Thoracic aorta (tissue), 2 donors: ENCODE data around the gene NRP1. TPM values are rescaled to one million over a fixed set of nuclear protein-coding genes. Genes with fewer than 3 reads are reported as not detected.

Source experiments
- ATAC-seq: fragments of 150-250 bp; one replicate; pipeline ENCODE4 v1.8.0; 2017; ENCODE audit warnings: low read depth; ENCODE audit not compliant: insufficient number of reproducible peaks, low FRiP score
- DNase-seq: peaks from one replicate; pipeline ENCODE4 v3.0.0-alpha.2; 2020; ENCODE audit warnings: low spot score
- H3K27ac ChIP-seq, 2 donors: fragments of 200-600 bp; sonication (generic); 1 replicate in 1 of 2; 2 replicates in 1 of 2; pipeline ENCODE4 v1.5.1; 2016; ENCODE audit warnings: mild to moderate bottlenecking in 2 of 2, moderate library complexity in 2 of 2
- H3K27me3 ChIP-seq: fragments of 200-600 bp; sonication (generic); replicated peaks from 2 replicates; pipeline ENCODE4 v1.6.0; 2016; ENCODE audit warnings: mild to moderate bottlenecking; ENCODE audit not compliant: insufficient read depth
- H3K36me3 ChIP-seq: fragments of 200-600 bp; sonication (generic); one replicate; pipeline ENCODE4 v1.5.1; 2016
- H3K4me1 ChIP-seq, 2 donors: fragments of 200-600 bp; sonication (generic); 1 replicate in 1 of 2; 2 replicates in 1 of 2; pipeline versions ENCODE4 v1.5.1 to v1.6.0; 2016; ENCODE audit warnings: low read depth in 2 of 2, mild to moderate bottlenecking in 1 of 2; ENCODE audit not compliant: control insufficient read depth in 1 of 2
- H3K4me3 ChIP-seq: fragments of 200-600 bp; sonication (generic); 2 replicates; pipeline ENCODE4 v1.5.1; 2016; ENCODE audit warnings: mild to moderate bottlenecking
- H3K9me3 ChIP-seq: fragments of 200-600 bp; sonication (generic); 2 replicates; pipeline ENCODE4 v1.5.1; 2016
- total RNA-seq, 2 donors: library from RNA; depleted of rRNA; stranded (reverse); fragments of >200 nt; gene quantifications; one replicate each; pipeline versions ENCODE4 v1.1.0 to v1.2.3, GENCODE V29; 2016
- TF ChIP-seq, protein P1 (sequence below): fragments of 200-600 bp; sonication (generic); IDR thresholded peaks from one replicate; pipeline ENCODE4 v1.5.1; 2019; ENCODE audit warnings: antibody characterized with exemption

The NRP1 gene
- total RNA-seq, 2 donors from 2014 or later: 66.9 to 117 TPM

DNA sequence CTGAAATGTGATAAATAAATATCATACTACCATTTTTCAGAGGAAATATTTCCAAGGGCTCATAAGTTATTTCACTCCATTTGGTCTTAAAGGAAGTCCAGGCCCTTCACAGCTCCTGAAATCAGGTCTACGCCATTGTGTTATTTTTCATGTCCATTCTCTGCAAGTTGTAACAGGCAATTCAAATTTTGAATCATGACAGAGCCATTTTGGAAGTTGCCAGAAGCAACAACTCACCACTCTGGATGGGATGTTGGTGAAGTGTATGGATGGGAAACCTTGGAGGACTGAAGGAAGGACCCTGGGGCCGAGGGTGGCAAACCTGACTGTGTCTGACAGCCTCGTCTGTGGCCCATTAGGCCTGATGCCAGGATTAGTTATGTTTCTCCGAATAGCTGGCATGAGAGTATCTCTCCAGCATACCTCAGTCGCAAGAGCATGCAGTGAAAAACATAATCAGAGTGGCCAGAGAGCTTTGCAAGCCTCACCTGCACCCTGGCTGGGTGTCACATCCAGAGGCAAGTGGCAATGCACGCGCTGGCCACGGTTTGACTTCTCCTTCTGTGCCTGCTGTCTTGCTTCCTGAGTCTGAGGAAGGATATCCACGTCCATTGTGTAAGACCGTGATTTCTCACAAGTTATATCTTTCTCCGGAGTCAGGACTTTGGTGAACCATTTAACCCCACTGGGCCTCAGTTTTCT is 87.1 kb downstream of the NRP1 start:
- TF ChIP-seq, protein P1, sequence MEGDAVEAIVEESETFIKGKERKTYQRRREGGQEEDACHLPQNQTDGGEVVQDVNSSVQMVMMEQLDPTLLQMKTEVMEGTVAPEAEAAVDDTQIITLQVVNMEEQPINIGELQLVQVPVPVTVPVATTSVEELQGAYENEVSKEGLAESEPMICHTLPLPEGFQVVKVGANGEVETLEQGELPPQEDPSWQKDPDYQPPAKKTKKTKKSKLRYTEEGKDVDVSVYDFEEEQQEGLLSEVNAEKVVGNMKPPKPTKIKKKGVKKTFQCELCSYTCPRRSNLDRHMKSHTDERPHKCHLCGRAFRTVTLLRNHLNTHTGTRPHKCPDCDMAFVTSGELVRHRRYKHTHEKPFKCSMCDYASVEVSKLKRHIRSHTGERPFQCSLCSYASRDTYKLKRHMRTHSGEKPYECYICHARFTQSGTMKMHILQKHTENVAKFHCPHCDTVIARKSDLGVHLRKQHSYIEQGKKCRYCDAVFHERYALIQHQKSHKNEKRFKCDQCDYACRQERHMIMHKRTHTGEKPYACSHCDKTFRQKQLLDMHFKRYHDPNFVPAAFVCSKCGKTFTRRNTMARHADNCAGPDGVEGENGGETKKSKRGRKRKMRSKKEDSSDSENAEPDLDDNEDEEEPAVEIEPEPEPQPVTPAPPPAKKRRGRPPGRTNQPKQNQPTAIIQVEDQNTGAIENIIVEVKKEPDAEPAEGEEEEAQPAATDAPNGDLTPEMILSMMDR: no peak
- Histone ChIP-seq H3K9me3 (no peaks in the 10 kb centered on the region), H3K36me3 (peaks cover 11% of the 10 kb centered on the region), H3K27me3 (no peaks in the 10 kb centered on the region), H3K4me3 (no peak overlapping the region), H3K27ac (no peak overlapping the region), H3K4me1 (peaks cover 0 to 11% of the 10 kb centered on the region in 2 donors)
- ATAC-seq (no peak), DNase-seq (no peak)

- TF ChIP-seq, protein P1: no peak
- H3K4me1 ChIP-seq: peaks cover 0 to 15% of the 10 kb centered on the region in 2 donors
- DNase-seq (no peak), ATAC-seq (no peak)
- H3K36me3 ChIP-seq: no peaks in the 10 kb centered on the region
- no peaks in the 10 kb centered on the region for H3K9me3 ChIP-seq
- H3K4me3 ChIP-seq: no peak overlapping the region
- H3K27ac ChIP-seq: no peak overlapping the region
- H3K27me3 ChIP-seq: no peaks in the 10 kb centered on the region
Measured at GRCh38 chr10:33245343-33245742, 89.1 kb downstream of the NRP1 start.

- ATAC-seq: no peak
- Histone ChIP-seq H3K9me3 (no peaks in the 10 kb centered on the region), H3K36me3 (no peaks in the 10 kb centered on the region)
Measured at GRCh38 chr10:33244354-33244967, 90.0 kb downstream of the NRP1 start.

GRCh38 chr10:33243703-33244102 is 90.8 kb downstream of the NRP1 start:
- H3K27me3 ChIP-seq: no peaks in the 10 kb centered on the region
- H3K27ac ChIP-seq: no peak overlapping the region
- H3K4me3 ChIP-seq: no peak overlapping the region
- ATAC-seq (no peak), DNase-seq (no peak)
- TF ChIP-seq, protein P1: no peak
- H3K36me3 ChIP-seq: no peaks in the 10 kb centered on the region
- no peaks in the 10 kb centered on the region for H3K9me3 ChIP-seq
- H3K4me1 ChIP-seq: peaks cover 0 to 15% of the 10 kb centered on the region in 2 donors

More at GRCh38 chr10:33244354-33244967, 90.0 kb downstream of the NRP1 start:
- Histone ChIP-seq H3K27me3 (no peaks in the 10 kb centered on the region), H3K4me1 (peaks cover 0 to 15% of the 10 kb centered on the region in 2 donors), H3K4me3 (no peak overlapping the region), H3K27ac (no peak overlapping the region)
- DNase-seq: no peak
- TF ChIP-seq, protein P1: no peak

- Histone ChIP-seq H3K4me3 (no peak overlapping the region), H3K27me3 (no peaks in the 10 kb centered on the region), H3K36me3 (no peaks in the 10 kb centered on the region), H3K27ac (no peak overlapping the region), H3K4me1 (peaks cover 0 to 15% of the 10 kb centered on the region in 2 donors), H3K9me3 (no peaks in the 10 kb centered on the region)
- DNase-seq (no peak), ATAC-seq (no peak)
- TF ChIP-seq, protein P1: no peak
Measured at GRCh38 chr10:33242931-33243330, 91.5 kb downstream of the NRP1 start.
